ENCODE measurements around the gene CCDC38. TPM values are rescaled to one million over a fixed set of nuclear protein-coding genes. Genes with fewer than 3 reads are reported as not detected.

The CCDC38 gene
- total RNA-seq (not detected), polyA plus RNA-seq (not detected)
- long read RNA-seq, donor 1, result 0 reads
- long read RNA-seq, donor 2, result 0 reads

DNA sequence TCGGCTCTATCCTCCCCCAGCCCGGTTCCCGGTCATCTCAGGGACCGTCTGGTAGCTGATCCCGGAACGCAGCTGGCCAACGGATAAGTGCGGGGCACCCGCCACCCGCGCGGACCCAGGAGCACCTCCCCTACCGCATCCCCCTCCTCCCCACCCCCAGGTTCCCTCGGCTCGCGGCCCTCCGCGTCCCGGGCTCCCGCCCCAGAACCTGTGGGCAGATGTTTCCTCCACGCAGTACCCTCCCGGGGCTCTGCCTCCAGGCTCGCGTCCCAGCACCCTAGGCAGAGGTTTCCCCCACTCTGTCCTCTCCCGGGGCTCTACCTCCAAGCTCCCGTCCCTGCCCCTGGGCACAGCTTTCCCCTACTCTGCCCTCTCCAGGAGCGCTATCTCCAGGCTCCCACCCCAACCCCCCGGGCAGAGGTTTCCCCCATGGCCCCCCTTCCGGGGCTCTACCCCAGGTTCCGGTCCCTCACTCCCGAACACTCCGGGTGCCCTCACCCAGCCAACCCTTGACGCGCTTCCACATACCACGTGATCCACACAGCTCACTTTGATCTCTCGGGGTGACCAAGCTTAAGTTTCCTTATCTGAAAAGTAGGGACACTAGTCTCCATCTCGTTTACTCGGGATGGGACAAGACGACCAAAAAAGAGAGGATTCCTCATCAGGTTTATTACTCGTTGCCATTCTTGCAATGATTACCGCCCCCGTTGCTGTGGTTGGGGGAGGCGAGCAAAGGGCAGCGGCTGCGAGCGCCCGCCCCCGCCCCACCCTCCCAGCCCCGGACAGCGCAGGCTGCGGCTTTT lies at the start of gene CCDC38:
TSS of gene CCDC38 (minus strand) at position 91 of the 806 bp plus-strand sequence. CDS start 6,105 bp downstream, outside the sequence.
- Histone ChIP-seq H3K27ac (ENCODE audit: low read depth in 1 of 2, low read length in 2 of 2) (peak within 1 kb of the TSS; percentile 11 to 23), H3K27me3 (ENCODE audit: control insufficient read depth in 1 of 2, insufficient read depth in 2 of 2, low read length in 1 of 2) (no peaks in the 10 kb centered on the region), H3K36me3 (ENCODE audit: control insufficient read depth in 1 of 2, insufficient read depth in 2 of 2, low read length in 1 of 2) (no peaks in the 10 kb centered on the region), H3K4me1 (ENCODE audit: control insufficient read depth in 1 of 2, insufficient read depth in 2 of 2, low read length in 2 of 2) (no peaks in the 10 kb centered on the region), H3K9me3 (ENCODE audit: control insufficient read depth, low read length) (no peaks in the 10 kb centered on the region), H3K4me3 (ENCODE audit: low read length in 2 of 2) (peak within 1 kb of the TSS; percentile 86 to 99)
- intact Hi-C loops (cut with DNase I), result no loop called here
- DNase-seq, result peak; percentile 89 to 91
- 1% methylated on average over 47 to 51 of the region's 51 CpGs for WGBS, 2 donors
- peak; percentile 96 for ATAC-seq (ENCODE audit: low FRiP score)

DNA sequence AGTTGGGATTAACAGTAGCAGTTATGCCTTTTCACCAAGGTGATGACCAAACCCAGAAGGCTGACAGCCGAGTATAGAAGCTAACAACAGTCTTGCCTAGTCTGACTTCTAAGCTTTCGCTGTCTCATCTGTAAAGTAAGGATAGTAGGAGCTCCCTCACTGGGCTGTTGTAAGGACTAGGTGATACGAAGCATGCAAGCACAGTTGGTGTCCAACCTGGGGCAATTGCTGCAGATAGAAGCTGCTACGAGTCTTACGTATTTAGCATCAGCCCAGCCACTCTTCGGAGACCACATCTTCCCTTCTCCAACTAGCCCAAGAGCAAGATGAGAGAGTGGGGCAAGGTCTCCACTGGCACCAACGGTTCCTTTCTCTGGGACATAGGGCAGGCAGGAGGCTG lies 47.7 kb upstream of the CCDC38 start:
- WGBS, 2 donors, result 81 to 83% methylated on average over 7 of the region's 7 CpGs
- no peak overlapping the region for H3K4me3 ChIP-seq (ENCODE audit: low read length in 2 of 2)
- intact Hi-C loops (cut with DNase I), result loop anchor here in 1 of 2 donors (10.0 kb wide), 1 partner anchor 415 kb away; no protein-coding TSS in a partner anchor

DNA sequence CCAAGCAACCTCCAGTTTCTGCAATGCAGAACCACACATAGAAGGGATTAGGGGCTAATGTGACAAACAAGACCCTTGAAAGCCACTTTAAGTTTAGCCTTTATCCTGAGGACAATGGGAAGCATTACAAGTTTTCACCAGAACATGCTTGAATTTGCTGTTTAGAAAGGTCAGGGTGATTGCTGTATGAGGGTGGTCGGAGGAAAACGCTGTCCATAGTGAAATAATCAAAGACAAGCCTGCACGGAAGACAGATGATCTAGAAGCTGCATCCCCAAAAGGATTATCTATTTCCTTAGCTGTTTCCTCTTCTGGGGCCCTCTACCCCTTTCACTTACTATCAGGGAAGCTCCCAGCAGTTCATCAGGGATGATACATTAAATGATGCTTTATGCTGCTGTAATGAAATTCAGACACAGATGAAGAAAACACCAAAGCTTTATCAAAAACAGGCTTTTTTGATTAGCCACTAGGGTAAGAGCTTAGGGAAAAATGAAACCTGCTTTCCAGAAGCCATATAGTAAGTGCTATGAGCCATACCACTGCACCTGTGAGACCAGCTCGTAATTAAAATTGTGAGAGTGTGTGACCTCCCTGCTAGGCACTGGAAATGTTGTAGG lies 47.2 kb upstream of the CCDC38 start:
- no peaks in the 10 kb centered on the region for H3K27me3 ChIP-seq (ENCODE audit: control insufficient read depth in 1 of 2, insufficient read depth in 2 of 2, low read length in 1 of 2)
- H3K4me3 ChIP-seq (ENCODE audit: low read length in 2 of 2), result no peak overlapping the region
- no peaks in the 10 kb centered on the region for H3K36me3 ChIP-seq (ENCODE audit: control insufficient read depth in 1 of 2, insufficient read depth in 2 of 2, low read length in 1 of 2)
- DNase-seq (no peak), ATAC-seq (ENCODE audit: low FRiP score) (no peak)
- WGBS, 2 donors, result 70 to 73% methylated on average over 4 of the region's 4 CpGs
- H3K9me3 ChIP-seq (ENCODE audit: control insufficient read depth, low read length), result no peaks in the 10 kb centered on the region
- intact Hi-C loops (cut with DNase I), result loop anchor here in 1 of 2 donors (10.0 kb wide), 1 partner anchor 415 kb away; no protein-coding TSS in a partner anchor
- H3K4me1 ChIP-seq (ENCODE audit: control insufficient read depth in 1 of 2, insufficient read depth in 2 of 2, low read length in 2 of 2), result no peaks in the 10 kb centered on the region
- H3K27ac ChIP-seq (ENCODE audit: low read depth in 1 of 2, low read length in 2 of 2), result no peak overlapping the region

More for the DNA sequence above, 47.7 kb upstream of the CCDC38 start:
- no peaks in the 10 kb centered on the region for H3K27me3 ChIP-seq (ENCODE audit: control insufficient read depth in 1 of 2, insufficient read depth in 2 of 2, low read length in 1 of 2)
- H3K27ac ChIP-seq (ENCODE audit: low read depth in 1 of 2, low read length in 2 of 2), result no peak overlapping the region
- H3K4me1 ChIP-seq (ENCODE audit: control insufficient read depth in 1 of 2, insufficient read depth in 2 of 2, low read length in 2 of 2), result no peaks in the 10 kb centered on the region
- H3K36me3 ChIP-seq (ENCODE audit: control insufficient read depth in 1 of 2, insufficient read depth in 2 of 2, low read length in 1 of 2), result no peaks in the 10 kb centered on the region
- H3K9me3 ChIP-seq (ENCODE audit: control insufficient read depth, low read length), result no peaks in the 10 kb centered on the region
- ATAC-seq (ENCODE audit: low FRiP score) (no peak), DNase-seq (no peak)

DNA sequence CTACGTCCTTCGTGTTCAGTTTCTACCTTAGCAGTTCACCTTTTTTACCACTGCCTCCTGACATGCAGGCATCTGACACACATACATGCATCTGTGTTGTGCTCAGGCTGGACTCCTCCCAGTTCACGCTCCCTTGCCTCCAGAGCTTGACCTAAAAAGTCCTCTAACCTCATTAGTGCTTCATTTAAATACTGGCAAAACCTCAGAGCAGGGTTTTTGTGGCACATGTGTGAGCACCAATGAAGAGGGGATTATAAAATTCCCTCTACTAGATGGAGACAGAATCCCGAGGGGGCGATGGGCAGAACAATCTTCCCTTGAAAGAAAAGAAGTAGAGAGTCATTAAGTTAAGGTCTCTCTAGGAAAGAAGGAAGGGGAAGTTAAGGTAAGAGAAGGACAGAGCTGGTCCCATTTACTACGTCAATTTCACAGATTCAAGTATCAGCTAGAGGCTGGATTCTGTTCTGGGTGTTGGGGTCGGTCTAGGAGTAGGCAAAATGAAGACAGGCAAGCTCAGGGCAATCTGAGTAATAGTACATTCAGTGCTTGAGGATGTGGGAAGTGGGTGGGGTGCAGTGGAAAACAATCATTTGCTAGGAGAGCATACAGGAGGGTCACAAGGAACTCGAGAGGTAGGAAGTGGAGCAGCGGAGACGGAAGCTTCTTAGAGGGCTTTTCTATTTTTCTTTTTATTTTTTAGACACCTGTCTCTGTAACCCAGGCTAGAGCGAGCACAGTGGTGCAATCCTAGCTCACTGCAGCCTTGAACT lies 46.3 kb upstream of the CCDC38 start:
- no peaks in the 10 kb centered on the region for H3K9me3 ChIP-seq (ENCODE audit: control insufficient read depth, low read length)
- H3K27me3 ChIP-seq (ENCODE audit: control insufficient read depth in 1 of 2, insufficient read depth in 2 of 2, low read length in 1 of 2), result no peaks in the 10 kb centered on the region
- intact Hi-C loops (cut with DNase I), result no loop called here
- no peak overlapping the region for H3K4me3 ChIP-seq (ENCODE audit: low read length in 2 of 2)
- ATAC-seq (ENCODE audit: low FRiP score) (no peak), DNase-seq (no peak)
- 86 to 88% methylated on average over 11 of the region's 11 CpGs for WGBS, 2 donors
- no peak overlapping the region for H3K27ac ChIP-seq (ENCODE audit: low read depth in 1 of 2, low read length in 2 of 2)
- no peaks in the 10 kb centered on the region for H3K36me3 ChIP-seq (ENCODE audit: control insufficient read depth in 1 of 2, insufficient read depth in 2 of 2, low read length in 1 of 2)
- H3K4me1 ChIP-seq (ENCODE audit: control insufficient read depth in 1 of 2, insufficient read depth in 2 of 2, low read length in 2 of 2), result no peaks in the 10 kb centered on the region

DNA sequence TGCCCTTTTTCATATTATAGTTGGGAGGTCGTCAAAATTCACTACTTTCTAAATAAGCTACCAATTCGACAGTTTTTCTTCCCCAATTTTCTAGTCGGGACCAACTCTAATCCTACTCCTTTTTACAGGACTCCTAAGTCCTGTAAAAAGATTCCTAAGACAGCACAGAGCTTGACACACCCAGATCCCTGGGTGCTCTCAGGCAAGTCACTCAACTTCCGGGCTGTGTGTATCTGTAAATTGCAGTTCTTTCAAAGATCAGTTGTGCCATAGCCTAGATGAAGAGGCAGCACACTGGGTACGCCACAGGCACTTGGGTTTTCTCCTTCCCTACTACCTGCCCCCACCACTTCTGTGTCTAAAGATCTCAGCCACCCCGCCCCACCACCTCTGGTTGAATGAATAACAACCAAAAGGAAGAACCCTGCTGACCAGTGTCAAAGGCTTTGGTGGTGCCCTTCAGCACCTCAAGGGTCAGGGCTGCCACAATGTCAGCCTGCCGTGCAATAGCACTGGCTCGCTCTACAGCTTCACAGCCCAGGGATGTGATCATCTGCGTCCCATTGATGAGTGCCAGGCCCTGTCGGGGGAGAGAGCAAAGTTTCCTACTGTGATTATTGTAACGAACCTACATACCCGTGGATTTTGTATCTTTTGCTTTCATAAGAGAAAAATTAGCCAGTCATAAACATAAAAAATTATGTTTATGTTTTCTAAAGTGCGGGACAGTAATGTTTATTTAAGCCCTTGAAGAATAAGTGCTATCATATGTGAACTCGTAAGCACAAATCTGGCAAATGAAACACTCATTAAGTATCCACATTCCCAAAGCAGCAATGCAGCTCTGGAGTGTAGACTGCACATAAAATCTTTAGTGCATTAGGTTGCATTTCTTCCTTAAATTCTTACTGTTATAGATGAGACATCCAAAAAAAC lies 44.5 kb upstream of the CCDC38 start:
- WGBS, 2 donors, result 76 to 82% methylated on average over 14 of the region's 14 CpGs
- no peaks in the 10 kb centered on the region for H3K4me1 ChIP-seq (ENCODE audit: control insufficient read depth in 1 of 2, insufficient read depth in 2 of 2, low read length in 2 of 2)
- intact Hi-C loops (cut with DNase I), result no loop called here
- no peak overlapping the region for H3K27ac ChIP-seq (ENCODE audit: low read depth in 1 of 2, low read length in 2 of 2)
- no peak for ATAC-seq (ENCODE audit: low FRiP score)
- no peaks in the 10 kb centered on the region for H3K9me3 ChIP-seq (ENCODE audit: control insufficient read depth, low read length)
- H3K4me3 ChIP-seq (ENCODE audit: low read length in 2 of 2), result no peak overlapping the region
- no peaks in the 10 kb centered on the region for H3K27me3 ChIP-seq (ENCODE audit: control insufficient read depth in 1 of 2, insufficient read depth in 2 of 2, low read length in 1 of 2)
- DNase-seq, result no peak
- H3K36me3 ChIP-seq (ENCODE audit: control insufficient read depth in 1 of 2, insufficient read depth in 2 of 2, low read length in 1 of 2), result no peaks in the 10 kb centered on the region

DNA sequence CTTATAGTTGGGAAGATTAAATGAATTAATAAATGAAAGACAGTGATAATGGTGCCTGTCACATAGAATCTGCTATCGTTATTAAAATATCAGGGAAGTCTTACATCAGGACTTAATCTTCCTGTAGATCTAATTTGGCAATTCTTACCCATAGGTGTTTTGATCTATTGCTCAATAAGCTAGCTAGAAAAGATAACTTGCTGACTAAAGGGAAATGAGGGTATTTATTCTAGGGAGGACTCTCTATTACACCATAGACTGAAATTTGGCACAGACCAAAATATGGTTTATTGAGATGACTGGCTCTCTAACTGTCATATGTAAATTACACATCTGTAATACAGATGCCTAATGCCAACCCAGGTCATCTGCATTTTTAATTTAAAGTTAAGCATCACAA lies 42.3 kb upstream of the CCDC38 start:
- Histone ChIP-seq H3K36me3 (ENCODE audit: control insufficient read depth in 1 of 2, insufficient read depth in 2 of 2, low read length in 1 of 2) (no peaks in the 10 kb centered on the region), H3K4me3 (ENCODE audit: low read length in 2 of 2) (no peak overlapping the region), H3K9me3 (ENCODE audit: control insufficient read depth, low read length) (no peaks in the 10 kb centered on the region), H3K27me3 (ENCODE audit: control insufficient read depth in 1 of 2, insufficient read depth in 2 of 2, low read length in 1 of 2) (no peaks in the 10 kb centered on the region), H3K4me1 (ENCODE audit: control insufficient read depth in 1 of 2, insufficient read depth in 2 of 2, low read length in 2 of 2) (no peaks in the 10 kb centered on the region), H3K27ac (ENCODE audit: low read depth in 1 of 2, low read length in 2 of 2) (no peak overlapping the region)
- intact Hi-C loops (cut with DNase I), result no loop called here
- 94 to 100% methylated on average over 1 of the region's 1 CpG for WGBS, 2 donors
- no peak for DNase-seq
- no peak for ATAC-seq (ENCODE audit: low FRiP score)

DNA sequence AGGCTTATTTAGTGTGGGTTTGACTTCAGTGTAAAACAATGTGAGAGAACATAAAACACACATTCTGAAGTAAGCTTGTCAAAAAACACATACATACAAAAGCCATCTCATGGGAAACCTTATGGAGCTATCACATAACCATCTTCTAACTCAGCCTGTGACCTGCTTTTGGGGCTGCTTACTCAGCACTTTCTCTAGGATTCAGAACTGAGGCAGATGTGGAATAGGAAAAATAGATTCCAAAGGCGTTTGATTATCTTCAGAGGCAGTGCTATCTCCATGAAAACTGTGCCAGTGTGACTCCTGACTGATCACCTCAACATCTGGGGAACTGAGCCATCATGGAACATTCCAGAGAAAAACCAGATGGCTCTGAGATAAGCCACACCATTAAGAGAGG lies 40.2 kb upstream of the CCDC38 start:
- Histone ChIP-seq H3K27me3 (ENCODE audit: control insufficient read depth in 1 of 2, insufficient read depth in 2 of 2, low read length in 1 of 2) (no peaks in the 10 kb centered on the region), H3K4me3 (ENCODE audit: low read length in 2 of 2) (no peak overlapping the region), H3K9me3 (ENCODE audit: control insufficient read depth, low read length) (no peaks in the 10 kb centered on the region), H3K4me1 (ENCODE audit: control insufficient read depth in 1 of 2, insufficient read depth in 2 of 2, low read length in 2 of 2) (no peaks in the 10 kb centered on the region), H3K36me3 (ENCODE audit: control insufficient read depth in 1 of 2, insufficient read depth in 2 of 2, low read length in 1 of 2) (no peaks in the 10 kb centered on the region), H3K27ac (ENCODE audit: low read depth in 1 of 2, low read length in 2 of 2) (no peak overlapping the region)
- intact Hi-C loops (cut with DNase I), result no loop called here
- WGBS, 2 donors, result 69 to 71% methylated on average over 1 of the region's 1 CpG
- ATAC-seq (ENCODE audit: low FRiP score) (no peak), DNase-seq (no peak)

- no peak overlapping the region for H3K4me3 ChIP-seq (ENCODE audit: low read length in 2 of 2)
- no peak overlapping the region for H3K27ac ChIP-seq (ENCODE audit: low read depth in 1 of 2, low read length in 2 of 2)
- intact Hi-C loops (cut with DNase I), result no loop called here
- no peaks in the 10 kb centered on the region for H3K4me1 ChIP-seq (ENCODE audit: control insufficient read depth in 1 of 2, insufficient read depth in 2 of 2, low read length in 2 of 2)
- no peaks in the 10 kb centered on the region for H3K9me3 ChIP-seq (ENCODE audit: control insufficient read depth, low read length)
- no peak for DNase-seq
- no peaks in the 10 kb centered on the region for H3K36me3 ChIP-seq (ENCODE audit: control insufficient read depth in 1 of 2, insufficient read depth in 2 of 2, low read length in 1 of 2)
- H3K27me3 ChIP-seq (ENCODE audit: control insufficient read depth in 1 of 2, insufficient read depth in 2 of 2, low read length in 1 of 2), result no peaks in the 10 kb centered on the region
- ATAC-seq (ENCODE audit: low FRiP score), result no peak
- WGBS, 2 donors, result 87% methylated on average over 5 of the region's 5 CpGs
Measured at GRCh38 chr12:95980437-95980836, 38.0 kb upstream of the CCDC38 start.

Data from aorta (tissue), 5 donors.